ENCODE data around the gene CNIH3.

Gene CNIH3

GRCh38 chr1:224632381-224632871 is 16.3 kb downstream of the CNIH3 start:
- no peaks in the 10 kb centered on the region for H3K9me3 ChIP-seq (ENCODE audit: control insufficient read depth, low read length)
- H3K4me2 ChIP-seq (ENCODE audit: low read length), result no peak overlapping the region
- no peaks in the 10 kb centered on the region for H3K4me1 ChIP-seq
- H3K27ac ChIP-seq, result no peak overlapping the region
- H3K27me3 ChIP-seq (ENCODE audit: control insufficient read depth, insufficient read depth, low read length), result no peaks in the 10 kb centered on the region
- H3K79me2 ChIP-seq, result no peaks in the 10 kb centered on the region
- no peak overlapping the region for H3K4me3 ChIP-seq (ENCODE audit: low read depth, low read length)
- no peak for TF ChIP-seq CTCF (IDR thresholded peaks at IDR 0.05)
- no peaks in the 10 kb centered on the region for H3K36me3 ChIP-seq (ENCODE audit: control insufficient read depth, insufficient read depth, low read length)
- H2AFZ ChIP-seq, result no peak overlapping the region
- H3K9ac ChIP-seq, result no peak overlapping the region

GRCh38 chr1:224632921-224633321 is 16.8 kb downstream of the CNIH3 start:
- Histone ChIP-seq H3K27me3 (ENCODE audit: control insufficient read depth, insufficient read depth, low read length) (no peaks in the 10 kb centered on the region), H3K9me3 (ENCODE audit: control insufficient read depth, low read length) (no peaks in the 10 kb centered on the region), H3K79me2 (no peaks in the 10 kb centered on the region), H3K27ac (no peak overlapping the region), H3K36me3 (ENCODE audit: control insufficient read depth, insufficient read depth, low read length) (no peaks in the 10 kb centered on the region), H3K4me2 (ENCODE audit: low read length) (no peak overlapping the region), H3K9ac (no peak overlapping the region), H3K4me3 (ENCODE audit: low read depth, low read length) (no peak overlapping the region), H3K4me1 (no peaks in the 10 kb centered on the region), H2AFZ (no peak overlapping the region)
- TF ChIP-seq CTCF (IDR thresholded peaks at IDR 0.05), result no peak

- Histone ChIP-seq H3K9ac (no peak overlapping the region), H3K27me3 (ENCODE audit: control insufficient read depth, insufficient read depth, low read length) (no peaks in the 10 kb centered on the region), H3K9me3 (ENCODE audit: control insufficient read depth, low read length) (no peaks in the 10 kb centered on the region), H3K79me2 (no peaks in the 10 kb centered on the region), H3K4me1 (no peaks in the 10 kb centered on the region), H2AFZ (no peak overlapping the region), H3K4me3 (ENCODE audit: low read depth, low read length) (no peak overlapping the region), H3K36me3 (ENCODE audit: control insufficient read depth, insufficient read depth, low read length) (no peaks in the 10 kb centered on the region), H3K4me2 (ENCODE audit: low read length) (no peak overlapping the region), H3K27ac (no peak overlapping the region)
- no peak for TF ChIP-seq CTCF (IDR thresholded peaks at IDR 0.05)
These were observed 19.2 kb downstream of the CNIH3 start for GRCh38 chr1:224635356-224635755.

GRCh38 chr1:224637515-224637914 is 21.4 kb downstream of the CNIH3 start:
- no peaks in the 10 kb centered on the region for H3K79me2 ChIP-seq
- TF ChIP-seq CTCF (IDR thresholded peaks at IDR 0.05), result no peak
- no peak overlapping the region for H3K9ac ChIP-seq
- no peaks in the 10 kb centered on the region for H3K9me3 ChIP-seq (ENCODE audit: control insufficient read depth, low read length)
- no peak overlapping the region for H3K4me2 ChIP-seq (ENCODE audit: low read length)
- H3K27me3 ChIP-seq (ENCODE audit: control insufficient read depth, insufficient read depth, low read length), result no peaks in the 10 kb centered on the region
- no peaks in the 10 kb centered on the region for H3K4me1 ChIP-seq
- no peak overlapping the region for H2AFZ ChIP-seq
- no peaks in the 10 kb centered on the region for H3K36me3 ChIP-seq (ENCODE audit: control insufficient read depth, insufficient read depth, low read length)
- no peak overlapping the region for H3K27ac ChIP-seq
- H3K4me3 ChIP-seq (ENCODE audit: low read depth, low read length), result no peak overlapping the region

- H3K4me1 ChIP-seq, result no peaks in the 10 kb centered on the region
- no peak overlapping the region for H3K27ac ChIP-seq
- no peaks in the 10 kb centered on the region for H3K9me3 ChIP-seq (ENCODE audit: control insufficient read depth, low read length)
- H3K79me2 ChIP-seq, result no peaks in the 10 kb centered on the region
- no peak overlapping the region for H2AFZ ChIP-seq
- H3K4me2 ChIP-seq (ENCODE audit: low read length), result no peak overlapping the region
- H3K4me3 ChIP-seq (ENCODE audit: low read depth, low read length), result no peak overlapping the region
- no peak for TF ChIP-seq CTCF (IDR thresholded peaks at IDR 0.05)
- no peak overlapping the region for H3K9ac ChIP-seq
- H3K36me3 ChIP-seq (ENCODE audit: control insufficient read depth, insufficient read depth, low read length), result no peaks in the 10 kb centered on the region
- no peaks in the 10 kb centered on the region for H3K27me3 ChIP-seq (ENCODE audit: control insufficient read depth, insufficient read depth, low read length)
These were observed 21.8 kb downstream of the CNIH3 start for GRCh38 chr1:224637936-224638335.

Data from parathyroid adenoma (tissue), 2 donors.